Measurements from ENCODE around the gene TBC1D1.

TBC1D1 gene

GRCh38 chr4:37927434-37927833, 36.5 kb downstream of the TBC1D1 start:
- no peak overlapping the region for H3K4me3 ChIP-seq (ENCODE audit: low read depth, low read length)
- no peaks in the 10 kb centered on the region for H3K4me1 ChIP-seq
- H3K9me3 ChIP-seq: no peaks in the 10 kb centered on the region
- TF ChIP-seq CTCF (IDR thresholded peaks at IDR 0.05; ENCODE audit: low read depth, low read length): no peak
- H3K36me3 ChIP-seq: no peaks in the 10 kb centered on the region
- no peak for DNase-seq
- peaks cover 9% of the 10 kb centered on the region; the same call in 1 of the 2 replicates for H3K27me3 ChIP-seq

GRCh38 chr4:37928426-37929416, 37.8 kb downstream of the TBC1D1 start:
- H3K4me3 ChIP-seq (ENCODE audit: low read depth, low read length): no peak overlapping the region
- DNase-seq: no peak
- H3K9me3 ChIP-seq: no peaks in the 10 kb centered on the region
- no peaks in the 10 kb centered on the region for H3K4me1 ChIP-seq
- H3K27me3 ChIP-seq: peaks cover 9% of the 10 kb centered on the region; the same call in 1 of the 2 replicates
- H3K36me3 ChIP-seq: no peaks in the 10 kb centered on the region
- TF ChIP-seq CTCF (IDR thresholded peaks at IDR 0.05; ENCODE audit: low read depth, low read length): no peak

DNA sequence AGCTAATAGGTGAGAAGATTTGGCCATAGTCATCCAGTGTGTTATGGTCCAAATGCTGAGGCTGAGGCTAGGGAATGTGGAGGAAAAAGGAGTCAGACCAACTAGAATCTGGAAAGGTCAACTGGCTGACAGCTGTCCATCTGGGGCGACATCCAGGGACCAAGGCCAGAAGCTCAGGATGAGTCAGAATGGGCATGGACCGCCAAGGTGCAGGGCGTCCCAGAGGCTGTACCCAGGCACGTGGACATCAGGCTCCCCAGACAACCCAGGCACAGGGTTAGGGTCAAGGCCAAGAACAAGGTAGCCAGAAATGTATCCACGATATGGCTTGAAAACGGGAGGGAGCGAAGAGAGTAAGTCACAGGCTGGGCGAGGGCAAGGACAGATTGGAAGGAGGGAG, 43.2 kb downstream of the TBC1D1 start:
- Histone ChIP-seq H3K4me1 (no peaks in the 10 kb centered on the region), H3K27me3 (peaks cover 3% of the 10 kb centered on the region; the same call in 1 of the 2 replicates), H3K36me3 (no peaks in the 10 kb centered on the region), H3K9me3 (no peaks in the 10 kb centered on the region), H3K4me3 (ENCODE audit: low read depth, low read length) (no peak overlapping the region)
- no peak for TF ChIP-seq CTCF (IDR thresholded peaks at IDR 0.05; ENCODE audit: low read depth, low read length)
- no peak for DNase-seq

GRCh38 chr4:37934609-37935008, 43.7 kb downstream of the TBC1D1 start:
- Histone ChIP-seq H3K4me1 (no peaks in the 10 kb centered on the region), H3K9me3 (no peaks in the 10 kb centered on the region), H3K4me3 (ENCODE audit: low read depth, low read length) (no peak overlapping the region), H3K27me3 (peaks cover 3% of the 10 kb centered on the region; the same call in 1 of the 2 replicates), H3K36me3 (no peaks in the 10 kb centered on the region)
- no peak for DNase-seq
- no peak for TF ChIP-seq CTCF (IDR thresholded peaks at IDR 0.05; ENCODE audit: low read depth, low read length)

DNA sequence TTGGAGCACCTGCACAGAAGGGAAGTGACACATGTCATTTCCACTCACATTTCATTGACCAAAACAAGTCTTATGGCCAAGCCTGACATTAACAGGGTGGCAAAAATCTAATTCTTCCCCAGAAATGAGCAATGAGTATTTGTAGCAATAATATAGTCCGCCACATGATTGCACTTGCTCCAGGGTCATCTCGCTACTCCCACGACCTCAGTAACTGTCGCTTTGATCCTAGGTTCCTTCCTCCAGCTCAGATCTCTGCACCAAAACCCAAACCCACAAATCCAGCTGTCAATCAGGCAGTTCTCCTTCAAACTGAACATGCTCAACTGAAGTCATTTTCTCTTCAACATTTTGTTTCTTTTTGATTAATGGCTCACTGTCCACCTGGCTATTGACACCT, 44.1 kb downstream of the TBC1D1 start:
- no peaks in the 10 kb centered on the region for H3K9me3 ChIP-seq
- TF ChIP-seq CTCF (IDR thresholded peaks at IDR 0.05; ENCODE audit: low read depth, low read length): no peak

More for the DNA sequence above, 44.1 kb downstream of the TBC1D1 start:
- Histone ChIP-seq H3K36me3 (no peaks in the 10 kb centered on the region), H3K4me3 (ENCODE audit: low read depth, low read length) (no peak overlapping the region), H3K4me1 (no peaks in the 10 kb centered on the region), H3K27me3 (peaks cover 3% of the 10 kb centered on the region; the same call in 1 of the 2 replicates)
- no peak for DNase-seq
